H1 (cell line): Measurements from ENCODE around the gene HES5. TPM values are rescaled to one million over a fixed set of nuclear protein-coding genes. Genes with fewer than 3 reads are reported as not detected.
A peak's percentile ranks its signal among the peaks of the same experiment; 100 is the strongest.

Experiments
- CTCF ChIA-PET: fragments of 300-600 bp; sonication (Branson Sonifier 250); formaldehyde crosslinking; loops from one replicate; lab custom pipeline; 2021; ENCODE audit not compliant: partially characterized antibody; lab: Charles Lee
- POLR2A ChIA-PET: fragments of 300-600 bp; sonication (Branson Sonifier 250); formaldehyde crosslinking; loops from one replicate; lab custom pipeline; 2021; ENCODE audit warnings: inconsistent platforms; ENCODE audit not compliant: partially characterized antibody; lab: Charles Lee
- DNase-seq, 2 experiments: peaks; one replicate each; pipeline versions ENCODE4 v3.0.0 to v3.0.0-alpha.2; 2010 to 2022; ENCODE audit warnings: low spot score in 2 of 2, low read depth in 1 of 2, mixed read lengths in 1 of 2
- FAIRE-seq: peaks from 2 replicates; lab custom pipeline; 2011; peaks lifted over from hg19 to GRCh38; lab: Jason Lieb, UNC
- H2AFZ ChIP-seq: 2 replicates; pipeline ENCODE4 v1.8.1; 2012; ENCODE audit warnings: low read length, inconsistent platforms
- H2AK5ac ChIP-seq: 2 replicates; pipeline ENCODE4 v1.6.1; 2013; ENCODE audit warnings: low read depth, low read length
- H2BK120ac ChIP-seq: replicated peaks from 2 replicates; pipeline ENCODE3; 2013; ENCODE audit warnings: low read depth, low read length, inconsistent platforms
- H2BK12ac ChIP-seq: 2 replicates; pipeline ENCODE4 v1.6.1; 2013; ENCODE audit warnings: low read depth, low read length
- H2BK15ac ChIP-seq: 2 replicates; pipeline ENCODE4 v1.6.1; 2013; ENCODE audit warnings: low read length
- H2BK20ac ChIP-seq: 2 replicates; pipeline ENCODE4 v1.6.1; 2013; ENCODE audit warnings: low read length
- H2BK5ac ChIP-seq: 2 replicates; pipeline ENCODE4 v1.6.1; 2013; ENCODE audit warnings: low read depth, low read length
- H3K14ac ChIP-seq: 2 replicates; pipeline ENCODE4 v1.6.1; 2013; ENCODE audit warnings: inconsistent platforms; ENCODE audit not compliant: insufficient read length
- H3K18ac ChIP-seq: 2 replicates; pipeline ENCODE4 v1.6.1; 2013; ENCODE audit warnings: low read length; ENCODE audit errors: extremely low read depth
- H3K23ac ChIP-seq: 2 replicates; pipeline ENCODE4 v1.6.1; 2013; ENCODE audit warnings: inconsistent platforms; ENCODE audit not compliant: insufficient read length
- H3K23me2 ChIP-seq: 2 replicates; pipeline ENCODE4 v1.6.1; 2013; ENCODE audit warnings: low read depth, low read length
- H3K27ac ChIP-seq: 2 replicates; pipeline ENCODE4 v1.6.1; 2011; ENCODE audit warnings: low read depth, low read length, inconsistent platforms
- H3K27me3 ChIP-seq, 4 experiments: replicated peaks in 1 of 4; 1 replicate in 1 of 4; 2 replicates in 3 of 4; pipeline versions ENCODE4 v1.6.1 to v1.8.1; 2011 to 2013; ENCODE audit warnings: low read length in 3 of 4, mild to moderate bottlenecking in 3 of 4, inconsistent platforms in 2 of 4, mixed read lengths in 2 of 4, moderate library complexity in 1 of 4; ENCODE audit not compliant: control insufficient read depth in 3 of 4, insufficient read depth in 3 of 4; ENCODE audit errors: extremely low read depth in 1 of 4
- H3K36me3 ChIP-seq, 4 experiments: 2 replicates each; pipeline versions ENCODE4 v1.6.1 to v1.8.1; 2011 to 2013; ENCODE audit warnings: mild to moderate bottlenecking in 4 of 4, low read length in 3 of 4, moderate library complexity in 2 of 4, control low read depth in 1 of 4, inconsistent platforms in 1 of 4; ENCODE audit not compliant: insufficient read depth in 4 of 4, control insufficient read depth in 2 of 4
- H3K4ac ChIP-seq: replicated peaks from 2 replicates; pipeline ENCODE3; 2013; ENCODE audit warnings: low read length, low read depth, mixed read lengths, inconsistent platforms; ENCODE audit not compliant: insufficient read length
- H3K4me1 ChIP-seq, 4 experiments: replicated peaks in 1 of 4; 1 replicate in 1 of 4; 2 replicates in 3 of 4; pipeline versions ENCODE4 v1.6.1 to v1.8.1; 2011 to 2013; ENCODE audit warnings: low read length in 3 of 4, inconsistent platforms in 2 of 4, mixed read lengths in 1 of 4; ENCODE audit not compliant: insufficient read depth in 4 of 4, control insufficient read depth in 3 of 4
- H3K4me2 ChIP-seq, 2 experiments: 2 replicates each; pipeline versions ENCODE4 v1.6.1 to v1.8.1; 2011 to 2013; ENCODE audit warnings: low read depth in 2 of 2, low read length in 2 of 2, control low read depth in 1 of 2, inconsistent platforms in 1 of 2, mild to moderate bottlenecking in 1 of 2; ENCODE audit not compliant: insufficient read depth in 1 of 2
- H3K4me3 ChIP-seq, 4 experiments: fragments of 200-600, 300-600 bp in 1 of 4; sonication (generic), shearing (Covaris generic), sonication (Bioruptor Twin) in 1 of 4; 2 replicates each; pipeline versions ENCODE4 v1.5.1 to v1.8.1; 2011 to 2016; ENCODE audit warnings: low read length in 4 of 4, low read depth in 3 of 4, control low read depth in 2 of 4, inconsistent platforms in 2 of 4, mild to moderate bottlenecking in 2 of 4, mixed read lengths in 1 of 4, moderate library complexity in 1 of 4; ENCODE audit not compliant: insufficient read depth in 2 of 4; ENCODE audit errors: extremely low read depth in 1 of 4
- H3K56ac ChIP-seq: replicated peaks from 2 replicates; pipeline ENCODE3; 2013; ENCODE audit warnings: low read depth, mild to moderate bottlenecking, mixed read lengths, low read length, inconsistent platforms; ENCODE audit not compliant: insufficient read length
- H3K79me1 ChIP-seq: 2 replicates; pipeline ENCODE4 v1.6.1; 2013; ENCODE audit warnings: low read depth, low read length, control low read depth
- H3K79me2 ChIP-seq, 2 experiments: 2 replicates each; pipeline versions ENCODE4 v1.6.1 to v1.8.1; 2012 to 2013; ENCODE audit warnings: low read length in 2 of 2, mild to moderate bottlenecking in 2 of 2, inconsistent platforms in 1 of 2; ENCODE audit not compliant: insufficient read depth in 2 of 2, control insufficient read depth in 1 of 2
- H3K9ac ChIP-seq, 4 experiments: replicated peaks in 1 of 4; 1 replicate in 1 of 4; 2 replicates in 3 of 4; pipeline versions ENCODE4 v1.6.1 to v1.8.1; 2011 to 2013; ENCODE audit warnings: low read depth in 3 of 4, low read length in 3 of 4, control low read depth in 2 of 4, mild to moderate bottlenecking in 2 of 4, moderate library complexity in 2 of 4, inconsistent platforms in 1 of 4; ENCODE audit errors: extremely low read depth in 1 of 4
- H3K9me3 ChIP-seq, 2 experiments: 2 replicates each; pipeline versions ENCODE4 v1.6.1 to v1.8.1; 2012 to 2013; ENCODE audit warnings: mild to moderate bottlenecking in 2 of 2, moderate library complexity in 2 of 2, control low read depth in 1 of 2, inconsistent platforms in 1 of 2, low read depth in 1 of 2, low read length in 1 of 2, mixed read lengths in 1 of 2; ENCODE audit not compliant: insufficient read depth in 2 of 2
- H4K20me1 ChIP-seq, 2 experiments: replicated peaks in 1 of 2; 2 replicates each; pipeline versions ENCODE3 to v1.8.1; 2011 to 2013; ENCODE audit warnings: inconsistent platforms in 2 of 2, low read length in 2 of 2, mild to moderate bottlenecking in 1 of 2; ENCODE audit not compliant: insufficient read depth in 2 of 2, control insufficient read depth in 1 of 2
- H4K5ac ChIP-seq: 2 replicates; pipeline ENCODE4 v1.6.1; 2013; ENCODE audit warnings: low read length, low read depth, mixed read lengths, inconsistent platforms; ENCODE audit not compliant: insufficient read length
- H4K8ac ChIP-seq: 2 replicates; pipeline ENCODE4 v1.8.0; 2013; ENCODE audit warnings: mild to moderate bottlenecking, moderate library complexity, low read length, inconsistent platforms; ENCODE audit not compliant: insufficient read depth; ENCODE audit errors: extremely low read depth
- H4K91ac ChIP-seq: replicated peaks from 2 replicates; pipeline ENCODE3; 2013; ENCODE audit warnings: low read length, mixed read lengths, inconsistent platforms; ENCODE audit not compliant: insufficient read length
- BCL11A ChIP-seq, 2 experiments: IDR thresholded peaks; one replicate each; pipeline ENCODE4 v1.6.1; 2011; ENCODE audit warnings: low read depth in 2 of 2, low read length in 2 of 2, mild to moderate bottlenecking in 2 of 2
- BRCA1 ChIP-seq: IDR thresholded peaks from 2 replicates; pipeline ENCODE4 v1.6.1; 2012; ENCODE audit warnings: low read depth, low read length, improper control_type of control experiment
- HDAC6 ChIP-seq: IDR thresholded peaks from one replicate; pipeline ENCODE4 v1.7.1; 2012; ENCODE audit warnings: low read depth, mild to moderate bottlenecking, inconsistent platforms, low read length, moderate library complexity
- RBBP5 ChIP-seq: IDR thresholded peaks from 2 replicates; pipeline ENCODE4 v1.7.1; 2012; ENCODE audit warnings: low read depth, mild to moderate bottlenecking, inconsistent platforms, low read length, moderate library complexity, borderline replicate concordance
- SP4 ChIP-seq: IDR thresholded peaks from 2 replicates; pipeline ENCODE4 v1.6.1; 2012; ENCODE audit warnings: low read length, inconsistent platforms
- USF2 ChIP-seq: IDR thresholded peaks from 2 replicates; pipeline ENCODE4 v1.6.1; 2011; ENCODE audit warnings: low read length, improper control_type of control experiment
- YY1 ChIP-seq: IDR thresholded peaks from 2 replicates; pipeline ENCODE4 v1.6.1; 2011; ENCODE audit warnings: low read depth, mild to moderate bottlenecking, low read length
- WGBS, 2 experiments: shearing (Covaris generic) in 1 of 2; methylation state at CpG; one replicate each; pipeline versions ENCODE4 v1.1.6 to v1.1.7; 2013 to 2015; ENCODE audit warnings: low lambda C conversion rate in 2 of 2, mixed read lengths in 2 of 2, inconsistent platforms in 1 of 2, low coverage in 1 of 2, missing lambda C conversion rate in 1 of 2; ENCODE audit not compliant: insufficient replicate concordance in 2 of 2, insufficient coverage in 1 of 2, insufficient read length in 1 of 2; ENCODE audit errors: extremely low coverage in 1 of 2, missing lambda C conversion rate in 1 of 2; 5-methylcytosine and 5-hydroxymethylcytosine counted together
- polyA plus RNA-seq, 7 experiments: library from polyadenylated mRNA; depleted of rRNA in 3 of 7; stranded (reverse) in 5 of 7; unstranded in 2 of 7; fragments of >200 nt in 5 of 7; fragments of 200-250 nt in 2 of 7; gene quantifications; 1 replicate in 5 of 7; 2 replicates in 1 of 7; 4 replicates in 1 of 7; pipeline versions ENCODE4 v1.2.1 to v1.2.3, GENCODE V29; 2011 to 2013; ENCODE audit warnings: missing spikeins in 2 of 7, mixed read lengths in 2 of 7
- total RNA-seq: library from RNA; stranded (reverse); fragmentation: NEBNext Ultra II Directional; extraction: Animal tissue kit (Norgen Biotek cat#: 25700); gene quantifications from 2 replicates; pipeline ENCODE4 v1.2.1, GENCODE V29; 2021
- TF ChIP-seq, protein P1 (sequence below): IDR thresholded peaks from 2 replicates; pipeline ENCODE4 v1.6.1; 2011; ENCODE audit warnings: low read depth, mild to moderate bottlenecking, low read length; ENCODE audit not compliant: insufficient read depth

HES5 gene
- total and polyA plus RNA-seq, 2 of the 8 experiments (the other 6 are each of a cell fraction or from before 2014, with no cell fraction given), result 0.22 TPM; not detected in 1

GRCh38 chr1:2525920-2526823 is 3.9 kb downstream of the HES5 start, which contains the start of gene PANK4:
PANK4 (minus strand) TSS chr1:2526596; CDS start chr1:2526587, 9 bp downstream.
- H4K20me1 ChIP-seq, result peaks cover 33 to 45% of the 10 kb centered on the region in 2 experiments
- 0 out of 2 replicates have a peak within 1 kb of the TSS, but pooled peaks have one; percentile 24 for H2AK5ac ChIP-seq
- DNase-seq (peak; percentile 66 to 88), FAIRE-seq (no peak)
- no peak within 1 kb of the TSS for H3K23ac ChIP-seq
- no peak within 1 kb of the TSS for H3K14ac ChIP-seq
- peaks cover 0 to 2% (median under 1%) of the 10 kb centered on the region in 4 experiments; a peak in 2 of 8 replicates for H3K36me3 ChIP-seq
- H3K4ac ChIP-seq, result no peak within 1 kb of the TSS
- peak within 1 kb of the TSS; percentile 78 to 94 for H3K4me2 ChIP-seq
- ChIA-PET CTCF (interaction anchor here (0.7 to 4.9 kb wide), 8 partner anchors 9 to 792 kb away, joined by 3 to 27 read pairs (median 3); no protein-coding TSS in a partner anchor), POLR2A (interaction anchor here (0.8 to 3.2 kb wide), 12 partner anchors 9 to 542 kb away, joined by 3 to 13 read pairs (median 4); partner anchors contain the start of gene PRDM16)
- H3K9ac ChIP-seq, result peak within 1 kb of the TSS; percentile 34 to 78 (median 68); a peak in 6 of 7 replicates
- peak within 1 kb of the TSS; percentile 60; the same call in 1 of the 2 replicates for H3K27ac ChIP-seq
- H2BK15ac ChIP-seq, result no peak within 1 kb of the TSS
- 1% methylated on average over 37 of the region's 107 CpGs; no CpG with 5 or more reads in 1 of the 2 experiments for WGBS, 2 experiments
- no peak within 1 kb of the TSS for H4K91ac ChIP-seq
- H4K5ac ChIP-seq, result peak within 1 kb of the TSS; percentile 95
- H3K4me1 ChIP-seq, result peaks cover 0 to 40% (median 21%) of the 10 kb centered on the region in 4 experiments; a peak in 6 of 7 replicates
- H3K4me3 ChIP-seq, result peak within 1 kb of the TSS; percentile 51 to 94 (median 90)
- no peak within 1 kb of the TSS for H2BK5ac ChIP-seq
- H3K79me2 ChIP-seq, result peaks cover 14 to 44% of the 10 kb centered on the region in 2 experiments
- no peak within 1 kb of the TSS for H3K56ac ChIP-seq
- no peaks in the 10 kb centered on the region for H3K9me3 ChIP-seq
- peak within 1 kb of the TSS; percentile 62; the same call in 1 of the 2 replicates for H3K18ac ChIP-seq
- no peak within 1 kb of the TSS for H2BK20ac ChIP-seq
- H3K23me2 ChIP-seq, result peaks cover 7% of the 10 kb centered on the region; the same call in 1 of the 2 replicates
- H2AFZ ChIP-seq, result no peak within 1 kb of the TSS
- H3K79me1 ChIP-seq, result peaks cover 27% of the 10 kb centered on the region
- H2BK120ac ChIP-seq, result no peak within 1 kb of the TSS
- H3K27me3 ChIP-seq, result peaks cover 22 to 45% (median 42%) of the 10 kb centered on the region in 4 experiments
- peak within 1 kb of the TSS; percentile 39; the same call in 1 of the 2 replicates for H2BK12ac ChIP-seq
- H4K8ac ChIP-seq, result peak within 1 kb of the TSS; percentile 95; the same call in 1 of the 2 replicates
- no peak for TF ChIP-seq USF2
- TF ChIP-seq YY1, result peak; percentile 93
- no peak for TF ChIP-seq RBBP5
- TF ChIP-seq, protein P1, sequence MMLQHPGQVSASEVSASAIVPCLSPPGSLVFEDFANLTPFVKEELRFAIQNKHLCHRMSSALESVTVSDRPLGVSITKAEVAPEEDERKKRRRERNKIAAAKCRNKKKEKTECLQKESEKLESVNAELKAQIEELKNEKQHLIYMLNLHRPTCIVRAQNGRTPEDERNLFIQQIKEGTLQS, result peak; percentile 69; the same call in 1 of the 2 replicates
- no peak for TF ChIP-seq BCL11A (IDR thresholded peaks at IDR 0.05; ENCODE audit: low read depth in 2 of 2, low read length in 2 of 2)
- TF ChIP-seq HDAC6, result no peak
- TF ChIP-seq BRCA1, result no peak
- TF ChIP-seq SP4, result no peak
